HG03558 (cell line): ENCODE measurements around the gene EXO1.
"Not testable (repeated sequence)": the region's sequence is repeated elsewhere in the genome, so short reads cannot be mapped to it uniquely, and the experiment has no call there.

Experiments used
- ATAC-seq: cut with Tn5 transposase; IDR thresholded peaks from one replicate; pipeline ENCODE4 v1.9.1; 2021; ENCODE audit warnings: moderate number of reproducible peaks; ENCODE audit not compliant: unreplicated experiment; ENCODE audit errors: extremely low read depth

EXO1 gene

DNA sequence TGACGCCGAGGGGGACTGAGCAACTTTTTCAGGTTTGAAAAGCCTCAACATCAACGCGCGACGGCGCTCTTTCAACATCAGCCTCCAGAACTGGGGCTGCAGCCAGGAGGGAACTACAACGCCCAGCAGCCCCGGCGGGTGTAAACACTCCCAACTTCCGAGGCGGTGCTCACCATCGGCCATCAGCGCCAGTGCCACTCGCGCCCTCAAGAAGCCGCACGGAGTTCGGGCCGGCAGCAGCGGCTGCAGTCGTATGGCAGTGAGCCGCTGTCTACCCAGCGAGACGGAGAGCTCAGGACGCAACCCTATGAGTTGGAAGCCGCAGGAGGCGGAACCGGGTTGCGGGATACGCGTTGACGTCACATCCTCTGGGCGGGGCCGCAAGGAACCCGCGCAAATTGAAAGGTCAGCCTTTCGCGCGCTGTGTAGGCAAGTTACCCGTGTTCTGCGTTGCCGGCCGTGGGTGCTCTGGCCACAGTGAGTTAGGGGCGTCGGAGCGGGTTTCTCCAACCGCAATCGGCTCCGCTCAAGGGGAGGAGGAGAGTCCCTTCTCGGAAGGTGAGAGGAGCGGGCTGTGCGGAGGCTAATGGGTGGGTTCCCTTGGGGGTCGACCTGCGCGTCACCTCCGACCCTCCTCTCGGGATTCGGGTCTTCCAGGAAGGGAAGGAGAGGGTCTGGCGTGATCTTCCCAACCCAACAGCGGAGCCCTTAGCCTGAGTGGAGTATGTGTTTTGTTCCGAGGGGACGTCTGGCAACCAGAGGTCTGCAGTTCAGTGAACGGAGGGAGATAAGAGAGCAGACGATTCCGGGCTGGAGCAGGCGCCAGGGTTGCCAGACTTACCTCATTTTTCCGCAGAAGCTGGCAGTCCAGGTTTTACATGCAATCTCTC lies at the start of gene EXO1:
EXO1 (plus strand) TSS at position 409 of the 890 bp plus-strand sequence. CDS start 2,222 bp downstream, outside the sequence.
- peak; percentile 93 for ATAC-seq

GRCh38 chr1:241799416-241799815 lies 48.6 kb upstream of the EXO1 start:
- no peak for ATAC-seq

- ATAC-seq: no peak
These were observed 47.4 kb upstream of the EXO1 start for GRCh38 chr1:241800640-241801039.

- ATAC-seq: no peak
These were observed 45.1 kb upstream of the EXO1 start for GRCh38 chr1:241802863-241803262.

DNA sequence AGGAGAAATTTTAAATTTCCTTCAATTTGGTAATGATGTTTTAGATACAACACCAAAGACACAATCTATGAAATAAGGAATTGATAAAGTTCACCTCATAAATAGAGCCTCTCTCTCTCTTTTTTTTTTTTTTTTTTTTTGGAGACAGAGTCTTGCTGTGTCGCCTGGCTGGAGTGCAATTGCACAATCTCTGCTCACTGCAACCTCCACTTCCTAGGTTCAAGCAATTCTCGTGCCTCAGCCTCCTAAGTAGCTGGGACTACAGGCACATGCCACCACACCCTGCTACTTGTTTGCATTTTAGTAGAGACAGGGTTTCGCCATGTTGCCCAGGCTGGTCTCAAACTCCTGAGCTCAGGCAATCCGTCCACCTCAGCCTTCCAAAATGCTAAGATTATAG lies 43.3 kb upstream of the EXO1 start:
- not testable (repeated sequence) for ATAC-seq

GRCh38 chr1:241808265-241808664 lies 39.7 kb upstream of the EXO1 start:
- no peak for ATAC-seq

DNA sequence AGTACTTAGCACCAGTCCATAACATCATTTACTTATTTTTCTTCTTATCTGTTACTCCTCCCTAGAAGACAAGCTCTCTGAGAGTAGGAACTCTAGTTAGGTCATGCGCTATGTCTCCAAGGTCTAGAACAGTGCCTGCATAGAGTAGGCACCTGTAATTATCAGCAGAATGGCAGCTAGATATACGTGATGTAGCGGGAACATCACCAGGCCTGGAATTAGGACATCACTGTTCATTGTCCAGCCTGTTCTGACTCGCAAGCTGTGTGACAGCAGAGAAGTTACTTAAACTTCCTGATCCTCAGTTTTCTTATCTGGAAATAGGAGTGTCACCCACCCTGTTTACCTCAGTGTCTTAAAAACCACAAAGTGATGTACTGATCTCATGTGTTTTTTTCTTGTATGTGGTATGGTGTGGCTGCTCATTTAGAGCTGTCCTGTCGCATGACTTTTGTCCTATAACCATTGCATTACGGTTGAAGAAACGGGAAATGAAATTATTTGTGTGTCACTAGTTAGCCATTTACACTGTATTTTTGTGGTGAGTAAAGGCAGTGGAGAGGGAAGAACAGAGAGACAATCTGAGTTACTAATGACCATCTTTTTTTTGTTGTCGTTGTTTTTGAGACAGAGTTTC lies 37.1 kb upstream of the EXO1 start:
- ATAC-seq: peak; percentile 68

GRCh38 chr1:241813768-241814320 lies 34.2 kb upstream of the EXO1 start:
- no peak for ATAC-seq

GRCh38 chr1:241816008-241816407 lies 32.0 kb upstream of the EXO1 start:
- no peak for ATAC-seq

DNA sequence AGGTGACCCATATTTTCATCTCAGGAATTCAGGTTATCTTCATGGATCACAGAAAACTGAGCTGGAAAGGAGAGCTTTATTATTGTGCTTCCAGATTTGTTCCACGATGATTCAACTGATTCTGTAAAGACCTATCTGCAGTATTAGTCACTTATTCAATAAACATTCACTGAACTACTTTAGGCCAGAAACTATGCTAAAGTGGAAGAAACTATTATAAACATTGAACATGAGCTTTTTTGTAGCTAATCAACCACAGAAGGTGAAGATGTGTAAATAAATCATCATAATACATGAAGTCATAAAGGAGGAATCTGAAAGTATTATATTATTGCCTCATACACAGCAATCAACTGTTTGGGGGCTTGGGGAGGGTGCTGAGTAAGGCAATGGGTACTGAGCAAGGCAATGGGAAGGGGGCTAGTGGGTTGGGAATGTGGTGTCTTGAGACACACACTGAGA lies 30.6 kb upstream of the EXO1 start:
- ATAC-seq: no peak

GRCh38 chr1:241817956-241818612 lies 29.9 kb upstream of the EXO1 start:
- no peak for ATAC-seq

DNA sequence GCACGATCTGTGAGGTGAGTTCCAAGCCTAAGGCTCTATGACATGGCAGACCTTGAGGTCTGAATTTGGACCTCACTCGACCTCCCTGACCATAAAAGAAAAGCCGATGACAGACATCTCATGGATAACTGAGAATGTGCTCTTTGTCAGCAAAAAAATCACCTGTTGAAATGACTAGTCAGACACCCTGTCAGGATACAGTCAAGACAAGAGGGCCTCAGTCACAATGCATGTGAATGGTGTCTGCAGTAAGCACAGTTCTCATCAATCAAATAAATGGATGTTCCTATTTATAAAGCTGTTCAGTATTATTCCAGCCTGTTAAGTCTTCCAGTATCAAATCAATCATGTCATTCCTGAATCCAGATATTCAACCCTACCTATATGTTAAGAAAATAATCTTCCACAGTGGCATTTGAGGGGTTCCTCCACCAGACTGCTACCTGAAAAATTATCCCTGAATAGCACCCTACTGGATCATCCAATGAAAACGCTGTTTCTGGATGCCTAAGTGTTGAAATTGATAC lies 28.6 kb upstream of the EXO1 start:
- ATAC-seq: no peak

- ATAC-seq: no peak
These were observed 26.6 kb upstream of the EXO1 start for GRCh38 chr1:241821363-241821762.

GRCh38 chr1:241822846-241823245 lies 25.2 kb upstream of the EXO1 start:
- no peak for ATAC-seq

- no peak for ATAC-seq
These were observed 24.1 kb upstream of the EXO1 start for GRCh38 chr1:241823925-241824324.

DNA sequence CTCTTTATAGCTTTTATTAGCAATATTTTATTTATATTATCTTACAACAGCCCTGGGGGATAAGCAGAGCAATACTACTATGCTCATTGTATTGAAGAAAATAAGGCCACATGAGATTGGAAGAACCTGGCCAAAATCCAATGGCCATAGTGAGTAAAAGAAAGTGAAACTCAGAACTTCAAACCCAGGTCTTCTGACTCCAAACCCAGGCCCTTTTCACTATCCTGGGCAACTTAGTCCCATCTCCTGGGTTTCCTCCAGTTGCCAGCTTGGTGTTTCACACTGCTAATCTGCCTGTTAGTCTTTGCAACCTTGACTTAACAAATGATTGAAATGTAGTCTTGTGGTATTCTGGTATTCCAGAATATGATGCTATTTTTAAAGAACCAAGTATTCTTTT lies 22.4 kb upstream of the EXO1 start:
- ATAC-seq: no peak

- not testable (repeated sequence) for ATAC-seq
These were observed 21.4 kb upstream of the EXO1 start for GRCh38 chr1:241826613-241827012.

GRCh38 chr1:241827264-241827663 lies 20.7 kb upstream of the EXO1 start:
- ATAC-seq: no peak

DNA sequence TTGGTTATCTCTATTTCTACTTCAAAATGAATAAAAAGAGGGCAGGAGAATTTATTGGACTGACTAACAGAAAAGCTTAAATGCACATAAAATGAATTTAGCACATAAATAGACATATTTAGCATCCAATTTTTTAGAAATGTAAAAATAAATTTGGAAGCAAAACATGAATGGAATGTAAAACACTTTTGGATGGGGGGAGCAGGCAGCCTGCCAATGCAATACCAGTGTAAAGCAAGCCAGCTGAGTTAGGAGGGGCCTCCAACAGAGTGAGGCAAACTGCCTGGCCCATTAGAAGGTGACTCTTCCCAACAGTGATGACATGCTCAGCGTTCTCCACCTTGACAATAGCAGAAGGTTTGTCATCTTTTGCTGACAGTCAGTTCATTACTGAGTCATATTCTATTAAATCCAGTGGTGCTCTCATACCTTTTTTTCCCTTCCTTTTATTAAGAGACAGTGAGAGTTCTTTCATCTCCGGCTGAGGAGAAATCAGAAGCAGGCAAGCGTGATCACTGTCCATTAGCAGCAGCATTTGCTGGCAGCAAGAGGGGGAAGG lies 19.5 kb upstream of the EXO1 start:
- no peak for ATAC-seq

GRCh38 chr1:241829468-241829867 lies 18.5 kb upstream of the EXO1 start:
- no peak for ATAC-seq
